Sigmoid colon (tissue), 7 donors: ENCODE measurements around the gene TSEN54. TPM values are rescaled to one million over a fixed set of nuclear protein-coding genes. Genes with fewer than 3 reads are reported as not detected.

Experiments used
- DNase-seq: peaks from one replicate; pipeline ENCODE4 v3.0.0-alpha.2; 2019
- H3K27ac ChIP-seq, 4 donors: fragments of 200-600 bp; sonication (generic); one replicate each; pipeline ENCODE4 v1.5.1; 2016 to 2019; ENCODE audit warnings: mild to moderate bottlenecking in 1 of 4
- H3K27me3 ChIP-seq, 3 donors: fragments of 200-600 bp; sonication (generic); one replicate each; pipeline ENCODE4 v1.5.1; 2019; ENCODE audit warnings: mild to moderate bottlenecking in 1 of 3
- H3K36me3 ChIP-seq, 4 donors: fragments of 200-600 bp; sonication (generic); one replicate each; pipeline ENCODE4 v1.5.1; 2016 to 2019
- H3K4me1 ChIP-seq, 4 donors: fragments of 200-600 bp; sonication (generic); one replicate each; pipeline ENCODE4 v1.5.1; 2017 to 2019
- H3K4me3 ChIP-seq, 4 donors: fragments of 200-600 bp; sonication (generic); one replicate each; pipeline ENCODE4 v1.5.1; 2017 to 2019; ENCODE audit warnings: mild to moderate bottlenecking in 2 of 4, moderate library complexity in 1 of 4
- H3K9me3 ChIP-seq, 4 donors: fragments of 200-600 bp in 3 of 4; sonication (generic) in 3 of 4; one replicate each; pipeline versions ENCODE4 v1.5.1 to v1.6.1; 2013 to 2019
- CTCF ChIP-seq, 4 experiments: fragments of 450-650 bp in 3 of 4; fragments of 200-600 bp in 1 of 4; IDR thresholded peaks; one replicate each; pipeline ENCODE4 v1.5.1; 2016 to 2019; ENCODE audit warnings: antibody characterized with exemption in 4 of 4, mild to moderate bottlenecking in 3 of 4, moderate library complexity in 2 of 4
- EP300 ChIP-seq, 4 donors: sonication (generic); formaldehyde crosslinking; IDR thresholded peaks; one replicate each; pipeline ENCODE4 v1.6.1; 2017; ENCODE audit warnings: antibody characterized with exemption in 4 of 4
- POLR2A ChIP-seq, 2 donors: fragments of 450-650 bp; IDR thresholded peaks; one replicate each; pipeline ENCODE4 v1.6.1; 2016; ENCODE audit warnings: antibody characterized with exemption in 2 of 2, mild to moderate bottlenecking in 2 of 2, moderate library complexity in 2 of 2
- POLR2AphosphoS5 ChIP-seq, 4 donors: sonication (generic); formaldehyde crosslinking; IDR thresholded peaks; one replicate each; pipeline ENCODE4 v1.6.1; 2017; ENCODE audit warnings: antibody characterized with exemption in 4 of 4
- WGBS, 2 donors: extraction: QIAGEN DNeasy Blood & Tissue Kit; methylation state at CpG; one replicate each; pipeline ENCODE4 v1.1.7; 2013; 5-methylcytosine and 5-hydroxymethylcytosine counted together
- intact Hi-C: fragments of 100-400 bp; cut with DNase I; formaldehyde crosslinking; loops from one replicate; pipeline ENCODE4 v1.15.1; 2023
- polyA plus RNA-seq, 3 donors: library from polyadenylated mRNA; stranded (reverse); fragments of 200-250 nt; gene quantifications; one replicate each; pipeline ENCODE4 v1.2.3, GENCODE V29; 2013
- total RNA-seq, 4 donors: library from RNA; depleted of rRNA; stranded (reverse); fragments of >200 nt; gene quantifications; one replicate each; pipeline ENCODE4 v1.1.0, GENCODE V29; 2016
- donor health status: healthy with polysubstance abuse.
- donor health status: Bipolar disorder and iron deficiency.
- donor health status: healthy.

TSEN54 gene
- total and polyA plus RNA-seq, 7 donors, result 11.1 to 43.7 (median 25.3) TPM

- intact Hi-C loops, result no loop called here
- Histone ChIP-seq H3K27ac (peak overlapping the region in 3 of 4 donors; percentile 22 to 78 (median 75)), H3K27me3 (no peaks in the 10 kb centered on the region), H3K4me1 (peaks cover 0 to 33% (median 30%) of the 10 kb centered on the region in 4 donors), H3K36me3 (peaks cover 3 to 19% (median 9%) of the 10 kb centered on the region in 4 donors), H3K9me3 (no peaks in the 10 kb centered on the region), H3K4me3 (no peak overlapping the region)
- 93 to 99% methylated on average over 2 of the region's 2 CpGs for WGBS, 2 donors
- no peak for DNase-seq
- no peak for TF ChIP-seq POLR2A (IDR thresholded peaks at IDR 0.05)
- no peak for TF ChIP-seq EP300 (IDR thresholded peaks at IDR 0.05)
- TF ChIP-seq CTCF (IDR thresholded peaks at IDR 0.05), result no peak
- TF ChIP-seq POLR2AphosphoS5 (IDR thresholded peaks at IDR 0.05), result no peak
These were observed 43.1 kb upstream of the TSEN54 start for GRCh38 chr17:75473246-75473645.

DNA sequence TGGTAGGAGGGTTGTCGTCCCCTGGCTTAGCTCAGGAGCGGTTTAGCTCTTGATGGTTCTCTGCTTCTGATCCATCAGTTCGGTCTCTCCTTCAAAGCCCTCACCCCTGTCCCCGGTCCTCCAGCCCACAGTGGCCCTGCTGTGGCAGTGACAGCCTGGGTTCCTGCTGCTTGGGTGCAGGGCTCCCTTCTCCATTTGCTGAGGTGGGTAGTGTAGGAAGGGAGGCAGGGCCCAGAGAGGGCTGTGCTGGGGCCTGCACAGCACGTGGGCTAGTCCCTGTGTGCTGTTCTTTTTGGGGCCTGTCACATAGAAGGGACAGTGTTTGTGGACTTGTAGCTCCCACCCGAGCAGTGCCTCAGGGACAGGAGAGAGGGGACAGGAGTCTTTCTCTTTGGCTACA is 41.6 kb upstream of the TSEN54 start:
- peak overlapping the region in 3 of 4 donors; percentile 73 to 78 (median 75) for H3K27ac ChIP-seq

GRCh38 chr17:75475144-75475835 is 41.0 kb upstream of the TSEN54 start:
- intact Hi-C loops, result loop anchor here (5.0 kb wide), 1 partner anchor 37 kb away; no protein-coding TSS in a partner anchor
- DNase-seq, result no peak
- no peaks in the 10 kb centered on the region for H3K27me3 ChIP-seq
- peaks cover 3 to 19% (median 9%) of the 10 kb centered on the region in 4 donors for H3K36me3 ChIP-seq
- TF ChIP-seq POLR2AphosphoS5 (IDR thresholded peaks at IDR 0.05) (no peak), EP300 (IDR thresholded peaks at IDR 0.05) (no peak), CTCF (IDR thresholded peaks at IDR 0.05) (no peak), POLR2A (IDR thresholded peaks at IDR 0.05) (no peak)
- H3K27ac ChIP-seq, result peak overlapping the region; percentile 71 to 78 (median 74)
- H3K9me3 ChIP-seq, result no peaks in the 10 kb centered on the region
- peaks cover 0 to 33% (median 30%) of the 10 kb centered on the region in 4 donors for H3K4me1 ChIP-seq
- H3K4me3 ChIP-seq, result no peak overlapping the region
- whole genome bisulfite sequencing, 2 donors, result 79 to 87% methylated on average over 13 of the region's 13 CpGs

More for the DNA sequence above, 41.6 kb upstream of the TSEN54 start:
- 90 to 91% methylated on average over 6 of the region's 6 CpGs for WGBS, 2 donors
- no peak for DNase-seq
- intact Hi-C loops, result loop anchor here (5.0 kb wide), 1 partner anchor 38 kb away; no protein-coding TSS in a partner anchor
- H3K9me3 ChIP-seq, result no peaks in the 10 kb centered on the region
- no peaks in the 10 kb centered on the region for H3K27me3 ChIP-seq
- H3K36me3 ChIP-seq, result peaks cover 3 to 19% (median 9%) of the 10 kb centered on the region in 4 donors
- TF ChIP-seq POLR2AphosphoS5 (IDR thresholded peaks at IDR 0.05) (no peak), EP300 (IDR thresholded peaks at IDR 0.05) (no peak), POLR2A (IDR thresholded peaks at IDR 0.05) (no peak), CTCF (IDR thresholded peaks at IDR 0.05) (no peak)
- H3K4me3 ChIP-seq, result no peak overlapping the region
- H3K4me1 ChIP-seq, result peaks cover 0 to 33% (median 30%) of the 10 kb centered on the region in 4 donors

DNA sequence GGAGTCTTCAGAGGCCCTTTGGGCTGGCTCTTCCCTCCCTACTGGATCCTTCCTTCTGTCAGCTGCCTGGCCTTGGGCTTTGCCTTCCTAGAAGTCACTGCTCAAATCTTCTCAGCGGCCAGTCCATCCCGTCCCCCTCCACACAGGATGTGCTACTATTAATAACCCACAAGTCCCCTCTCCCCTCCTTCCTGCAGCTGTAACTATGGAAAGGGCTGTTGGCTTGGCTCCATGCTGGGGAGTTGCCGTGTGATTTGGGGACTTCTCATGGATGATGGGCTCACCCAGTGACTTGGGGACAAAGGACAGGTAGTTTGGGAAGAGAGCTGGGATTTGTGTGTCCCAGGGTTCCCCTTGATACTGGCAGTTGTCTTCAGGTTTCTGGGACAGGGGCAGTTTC is 40.5 kb upstream of the TSEN54 start:
- 73 to 86% methylated on average over 3 of the region's 3 CpGs for WGBS, 2 donors
- Histone ChIP-seq H3K9me3 (no peaks in the 10 kb centered on the region), H3K27ac (peak overlapping the region; percentile 71 to 78 (median 74)), H3K36me3 (peaks cover 3 to 19% (median 9%) of the 10 kb centered on the region in 4 donors), H3K27me3 (no peaks in the 10 kb centered on the region), H3K4me3 (peak overlapping the region in 1 of 4 donors; percentile 4), H3K4me1 (peaks cover 0 to 33% (median 30%) of the 10 kb centered on the region in 4 donors)
- DNase-seq, result no peak
- intact Hi-C loops, result loop anchor here (5.0 kb wide), 1 partner anchor 36 kb away; no protein-coding TSS in a partner anchor
- TF ChIP-seq CTCF (IDR thresholded peaks at IDR 0.05) (no peak), POLR2AphosphoS5 (IDR thresholded peaks at IDR 0.05) (no peak), EP300 (IDR thresholded peaks at IDR 0.05) (no peak), POLR2A (IDR thresholded peaks at IDR 0.05) (no peak)
